CD14-positive monocyte (primary cell): Measurements from ENCODE around the gene DOCK8. TPM values are rescaled to one million over a fixed set of nuclear protein-coding genes. Genes with fewer than 3 reads are reported as not detected.

ENCODE experiments used
- DNase-seq, 3 donors: peaks; one replicate each; pipeline ENCODE4 v3.0.0-alpha.2; 2011 to 2022
- H2AFZ ChIP-seq: 2 replicates; pipeline ENCODE4 v1.6.0; 2012; ENCODE audit warnings: mild to moderate bottlenecking, low read depth, low read length, inconsistent platforms; ENCODE audit not compliant: insufficient read depth, poor library complexity, severe bottlenecking
- H3K27ac ChIP-seq, 2 donors: 1 replicate in 1 of 2; 2 replicates in 1 of 2; pipeline ENCODE4 v1.5.1; 2012 to 2013; ENCODE audit warnings: low read length in 2 of 2, control low read depth in 1 of 2, inconsistent platforms in 1 of 2, low read depth in 1 of 2, mild to moderate bottlenecking in 1 of 2
- H3K27me3 ChIP-seq, 2 donors: one replicate each; pipeline versions ENCODE4 v1.6.0 to v1.6.1; 2011 to 2013; ENCODE audit warnings: low read length in 2 of 2; ENCODE audit not compliant: control insufficient read depth in 2 of 2, insufficient read depth in 2 of 2
- H3K36me3 ChIP-seq, 2 donors: replicated peaks in 1 of 2; 1 replicate in 1 of 2; 2 replicates in 1 of 2; pipeline versions ENCODE4 v1.5.1 to v1.6.1; 2012 to 2013; ENCODE audit warnings: low read length in 2 of 2, control low read depth in 1 of 2, inconsistent platforms in 1 of 2, mild to moderate bottlenecking in 1 of 2; ENCODE audit not compliant: insufficient read depth in 2 of 2, control insufficient read depth in 1 of 2
- H3K4me1 ChIP-seq, 2 donors: 1 replicate in 1 of 2; 2 replicates in 1 of 2; pipeline versions ENCODE4 v1.5.1 to v1.6.1; 2012 to 2013; ENCODE audit warnings: low read length in 2 of 2, control low read depth in 1 of 2, inconsistent platforms in 1 of 2, mild to moderate bottlenecking in 1 of 2, moderate library complexity in 1 of 2; ENCODE audit not compliant: insufficient read depth in 2 of 2, control insufficient read depth in 1 of 2
- H3K4me2 ChIP-seq: replicated peaks from 2 replicates; pipeline ENCODE3; 2012; ENCODE audit warnings: low read length, moderate library complexity, mild to moderate bottlenecking; ENCODE audit not compliant: poor library complexity, severe bottlenecking; ENCODE audit errors: extremely low read depth
- H3K4me3 ChIP-seq, 3 experiments: fragments of 200-600 bp in 1 of 3; sonication (generic) in 1 of 3; replicated peaks in 1 of 3; 1 replicate in 2 of 3; 2 replicates in 1 of 3; pipeline ENCODE4 v1.5.1; 2011 to 2013; ENCODE audit warnings: low read length in 3 of 3, mild to moderate bottlenecking in 3 of 3, control low read depth in 2 of 3, low read depth in 2 of 3, inconsistent platforms in 1 of 3, moderate library complexity in 1 of 3
- H3K79me2 ChIP-seq: 2 replicates; pipeline ENCODE4 v1.6.0; 2012; ENCODE audit warnings: mild to moderate bottlenecking, control low read depth, inconsistent platforms, low read length, moderate library complexity; ENCODE audit not compliant: insufficient read depth
- H3K9ac ChIP-seq: 2 replicates; pipeline ENCODE4 v1.6.0; 2017; ENCODE audit warnings: low read length, mild to moderate bottlenecking; ENCODE audit not compliant: insufficient read depth, poor library complexity, severe bottlenecking
- H3K9me3 ChIP-seq, 2 donors: replicated peaks in 1 of 2; 1 replicate in 1 of 2; 2 replicates in 1 of 2; pipeline versions ENCODE4 v1.5.1 to v1.6.1; 2012 to 2013; ENCODE audit warnings: low read length in 2 of 2, control low read depth in 1 of 2; ENCODE audit not compliant: control insufficient read depth in 1 of 2, insufficient read depth in 1 of 2
- H4K20me1 ChIP-seq: 2 replicates; pipeline ENCODE4 v1.6.0; 2012; ENCODE audit warnings: mild to moderate bottlenecking, low read length, control low read depth, moderate library complexity; ENCODE audit not compliant: insufficient read depth
- H3K27ac Mint-ChIP-seq, 7 donors: one replicate each; pipeline ENCODE4 v1.8.0; 2020; ENCODE audit warnings: mild to moderate bottlenecking in 7 of 7, mixed read lengths in 7 of 7, moderate library complexity in 6 of 7, inconsistent platforms in 2 of 7
- H3K27me3 Mint-ChIP-seq, 3 donors: one replicate each; pipeline ENCODE4 v1.8.0; 2021 to 2022; ENCODE audit warnings: low read depth in 3 of 3, mild to moderate bottlenecking in 3 of 3, mixed read lengths in 3 of 3, moderate library complexity in 3 of 3, inconsistent platforms in 1 of 3
- H3K36me3 Mint-ChIP-seq, 2 donors: one replicate each; pipeline ENCODE4 v1.8.0; 2020; ENCODE audit warnings: mixed read lengths in 2 of 2, inconsistent platforms in 1 of 2, mild to moderate bottlenecking in 1 of 2
- H3K4me1 Mint-ChIP-seq: one replicate; pipeline ENCODE4 v1.8.0; 2020; ENCODE audit warnings: mild to moderate bottlenecking, mixed read lengths
- H3K4me3 Mint-ChIP-seq, 2 donors: one replicate each; pipeline ENCODE4 v1.8.0; 2020; ENCODE audit warnings: mild to moderate bottlenecking in 2 of 2, mixed read lengths in 2 of 2, moderate library complexity in 1 of 2
- H3K9me3 Mint-ChIP-seq, 7 donors: one replicate each; pipeline ENCODE4 v1.8.0; 2020 to 2022; ENCODE audit warnings: mixed read lengths in 7 of 7, mild to moderate bottlenecking in 6 of 7, moderate library complexity in 6 of 7, inconsistent platforms in 2 of 7
- CTCF ChIP-seq: fragments of 200-600 bp; IDR thresholded peaks from one replicate; pipeline ENCODE4 v1.8.0; 2022; ENCODE audit warnings: antibody characterized with exemption, mild to moderate bottlenecking
- WGBS: methylation state at CpG from one replicate; pipeline ENCODE4 v1.1.5; 2013; ENCODE audit warnings: missing lambda C conversion rate; ENCODE audit not compliant: insufficient coverage; 5-methylcytosine and 5-hydroxymethylcytosine counted together
- intact Hi-C, 2 donors: fragments of 100-400 bp; cut with micrococcal nuclease; formaldehyde crosslinking; loops; one replicate each; pipeline versions ENCODE4 v1.15.0 to v1.15.1; 2023
- polyA plus RNA-seq, 3 donors: library from polyadenylated mRNA; depleted of rRNA in 1 of 3; unstranded in 2 of 3; stranded (reverse) in 1 of 3; fragments of 300-500 nt in 2 of 3; fragments of >200 nt in 1 of 3; fragmentation: Illumina TruSeq in 2 of 3; gene quantifications; 1 replicate in 2 of 3; 2 replicates in 1 of 3; pipeline ENCODE4 v1.2.3, GENCODE V29; 2012 to 2021

DOCK8 gene
- polyA plus RNA-seq, 3 donors = 46.8 to 100 (median 95.4) TPM

DNA sequence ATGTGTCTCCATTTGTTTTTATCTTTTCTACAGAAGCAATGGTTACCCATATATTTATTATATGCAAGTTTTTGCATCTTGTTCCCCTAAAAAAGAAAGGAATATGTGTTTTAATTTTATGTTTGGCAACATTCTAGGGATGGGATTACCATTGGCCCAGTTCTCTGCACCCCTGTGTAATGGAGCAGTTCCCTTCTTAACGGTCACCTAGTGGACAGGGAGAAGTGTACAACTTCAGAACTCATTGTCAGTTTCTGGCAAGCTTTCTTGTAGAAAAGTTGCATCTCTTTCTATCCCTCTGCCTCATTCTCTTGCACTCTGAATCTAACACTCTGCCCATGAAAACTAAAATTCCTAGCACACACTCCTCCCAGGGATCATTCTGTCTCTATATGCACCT is 78.2 kb downstream of the DOCK8 start:
- DNase-seq = no peak
- H2AFZ ChIP-seq = no peak overlapping the region
- H4K20me1 ChIP-seq = peaks cover 51% of the 10 kb centered on the region
- H3K4me2 ChIP-seq = no peak overlapping the region
- H3K9ac ChIP-seq = no peak overlapping the region
- intact Hi-C loops = no loop called here
- peaks cover 67% of the 10 kb centered on the region in 2 donors for H3K36me3 Mint-ChIP-seq
- peak overlapping the region in 6 of 7 donors; percentile 2 to 75 (median 26) for H3K27ac Mint-ChIP-seq
- no peaks in the 10 kb centered on the region for H3K9me3 ChIP-seq
- H3K79me2 ChIP-seq = peaks cover 79% of the 10 kb centered on the region
- H3K36me3 ChIP-seq = peaks cover 60 to 76% of the 10 kb centered on the region in 2 donors
- H3K27me3 ChIP-seq = no peaks in the 10 kb centered on the region
- no peak overlapping the region for H3K4me3 ChIP-seq
- H3K4me1 Mint-ChIP-seq = peaks cover 28% of the 10 kb centered on the region
- no peaks in the 10 kb centered on the region for H3K9me3 Mint-ChIP-seq
- no peaks in the 10 kb centered on the region for H3K27me3 Mint-ChIP-seq
- TF ChIP-seq CTCF = peak; percentile 19
- WGBS = no CpG with 5 or more reads among the region's 1 CpG
- no peak overlapping the region for H3K4me3 Mint-ChIP-seq
- peaks cover 30 to 35% of the 10 kb centered on the region in 2 donors for H3K4me1 ChIP-seq
- H3K27ac ChIP-seq = peak overlapping the region in 1 of 2 donors; percentile 34

DNA sequence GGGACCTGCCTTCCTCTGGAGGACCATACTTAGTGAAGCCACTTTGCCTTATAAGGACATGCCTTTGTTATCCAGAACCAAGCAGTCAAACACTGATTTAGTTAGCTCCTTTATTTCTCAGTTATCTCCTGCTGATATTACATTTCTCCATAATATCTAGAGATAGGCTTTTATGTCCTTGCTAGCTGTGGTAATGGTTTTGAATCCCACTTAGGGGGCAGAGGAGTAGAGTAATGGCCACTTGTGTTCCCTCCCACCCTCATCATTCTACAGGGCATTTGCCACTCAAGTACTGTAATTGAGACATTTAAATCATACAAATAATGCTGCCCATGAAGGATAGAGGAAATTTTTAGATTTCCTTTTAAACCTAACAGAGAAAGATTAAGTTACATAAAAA is 80.9 kb downstream of the DOCK8 start:
- no peak for TF ChIP-seq CTCF
- Mint-ChIP-seq H3K4me1 (peaks cover 39% of the 10 kb centered on the region), H3K4me3 (no peak overlapping the region), H3K27me3 (no peaks in the 10 kb centered on the region), H3K36me3 (peaks cover 54 to 66% of the 10 kb centered on the region in 2 donors), H3K9me3 (no peaks in the 10 kb centered on the region), H3K27ac (peak overlapping the region; percentile 97 to 100 (median 99))
- Histone ChIP-seq H3K9ac (no peak overlapping the region), H3K9me3 (no peaks in the 10 kb centered on the region), H3K79me2 (peaks cover 77% of the 10 kb centered on the region), H3K36me3 (peaks cover 50 to 65% of the 10 kb centered on the region in 2 donors), H4K20me1 (peaks cover 25% of the 10 kb centered on the region), H3K27me3 (no peaks in the 10 kb centered on the region), H3K4me2 (no peak overlapping the region), H2AFZ (no peak overlapping the region), H3K27ac (peak overlapping the region; percentile 69 to 95), H3K4me3 (no peak overlapping the region), H3K4me1 (peaks cover 44 to 49% of the 10 kb centered on the region in 2 donors)
- no peak for DNase-seq
- intact Hi-C loops = loop anchor here (5.0 kb wide), 3 partner anchors 38 to 83 kb away; partner anchors contain the start of gene DOCK8 (in 1 of the 2)
